ENCODE results near the gene BICC1.

GRCh38 chr10:58840840-58841435 lies 328.3 kb downstream of the BICC1 start:
- TF ChIP-seq, protein P1, sequence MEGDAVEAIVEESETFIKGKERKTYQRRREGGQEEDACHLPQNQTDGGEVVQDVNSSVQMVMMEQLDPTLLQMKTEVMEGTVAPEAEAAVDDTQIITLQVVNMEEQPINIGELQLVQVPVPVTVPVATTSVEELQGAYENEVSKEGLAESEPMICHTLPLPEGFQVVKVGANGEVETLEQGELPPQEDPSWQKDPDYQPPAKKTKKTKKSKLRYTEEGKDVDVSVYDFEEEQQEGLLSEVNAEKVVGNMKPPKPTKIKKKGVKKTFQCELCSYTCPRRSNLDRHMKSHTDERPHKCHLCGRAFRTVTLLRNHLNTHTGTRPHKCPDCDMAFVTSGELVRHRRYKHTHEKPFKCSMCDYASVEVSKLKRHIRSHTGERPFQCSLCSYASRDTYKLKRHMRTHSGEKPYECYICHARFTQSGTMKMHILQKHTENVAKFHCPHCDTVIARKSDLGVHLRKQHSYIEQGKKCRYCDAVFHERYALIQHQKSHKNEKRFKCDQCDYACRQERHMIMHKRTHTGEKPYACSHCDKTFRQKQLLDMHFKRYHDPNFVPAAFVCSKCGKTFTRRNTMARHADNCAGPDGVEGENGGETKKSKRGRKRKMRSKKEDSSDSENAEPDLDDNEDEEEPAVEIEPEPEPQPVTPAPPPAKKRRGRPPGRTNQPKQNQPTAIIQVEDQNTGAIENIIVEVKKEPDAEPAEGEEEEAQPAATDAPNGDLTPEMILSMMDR (IDR thresholded peaks at IDR 0.05 in 4 of 5, conservative IDR thresholded peaks at IDR 0.05 in 1 of 5), result no peak
- TF ChIP-seq POLR2A (IDR thresholded peaks at IDR 0.05), result no peak
